CD4-positive, alpha-beta T cell treated with Interleukin-4 for 4 hours (primary cell): ENCODE measurements around the gene C1QTNF1.

ENCODE experiments used
- DNase-seq: peaks from one replicate; pipeline ENCODE4 v3.0.0-alpha.2; 2020

C1QTNF1 gene

DNA sequence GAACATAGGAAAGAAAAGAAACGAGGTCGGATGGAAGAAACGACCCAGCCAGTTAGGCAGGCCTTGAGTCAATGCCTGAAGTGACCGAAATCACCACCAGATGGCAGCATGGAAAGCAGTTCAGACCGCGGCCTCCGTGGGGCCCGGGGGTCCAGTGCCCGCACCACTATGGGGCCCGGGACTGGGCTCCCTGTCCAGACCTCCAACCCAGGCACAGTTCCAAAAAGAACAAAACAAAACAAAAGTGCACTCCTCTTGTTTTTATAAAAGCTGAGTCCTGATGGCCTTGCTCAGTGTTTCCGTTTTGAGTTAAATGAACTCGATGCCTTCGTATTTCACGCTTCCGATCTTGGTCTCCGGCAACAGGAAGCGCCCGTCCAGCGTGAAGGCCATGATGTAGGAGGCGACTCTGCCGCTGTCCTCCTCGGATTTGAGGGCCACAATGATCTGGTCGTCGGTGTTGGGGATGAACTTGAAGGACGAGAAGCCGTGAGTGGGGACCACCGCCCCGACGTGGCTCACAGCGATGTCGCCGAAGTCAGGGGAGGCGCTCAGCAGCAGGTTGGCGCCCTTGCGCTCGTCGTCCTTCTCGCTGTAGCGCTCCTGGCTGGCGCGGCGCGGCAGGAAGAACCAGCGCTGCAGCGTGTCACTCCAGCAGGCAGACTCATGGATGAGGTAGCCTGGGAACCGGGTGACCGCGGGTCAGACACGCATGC lies 30.6 kb upstream of the C1QTNF1 start:
- peak; percentile 27 for DNase-seq

DNA sequence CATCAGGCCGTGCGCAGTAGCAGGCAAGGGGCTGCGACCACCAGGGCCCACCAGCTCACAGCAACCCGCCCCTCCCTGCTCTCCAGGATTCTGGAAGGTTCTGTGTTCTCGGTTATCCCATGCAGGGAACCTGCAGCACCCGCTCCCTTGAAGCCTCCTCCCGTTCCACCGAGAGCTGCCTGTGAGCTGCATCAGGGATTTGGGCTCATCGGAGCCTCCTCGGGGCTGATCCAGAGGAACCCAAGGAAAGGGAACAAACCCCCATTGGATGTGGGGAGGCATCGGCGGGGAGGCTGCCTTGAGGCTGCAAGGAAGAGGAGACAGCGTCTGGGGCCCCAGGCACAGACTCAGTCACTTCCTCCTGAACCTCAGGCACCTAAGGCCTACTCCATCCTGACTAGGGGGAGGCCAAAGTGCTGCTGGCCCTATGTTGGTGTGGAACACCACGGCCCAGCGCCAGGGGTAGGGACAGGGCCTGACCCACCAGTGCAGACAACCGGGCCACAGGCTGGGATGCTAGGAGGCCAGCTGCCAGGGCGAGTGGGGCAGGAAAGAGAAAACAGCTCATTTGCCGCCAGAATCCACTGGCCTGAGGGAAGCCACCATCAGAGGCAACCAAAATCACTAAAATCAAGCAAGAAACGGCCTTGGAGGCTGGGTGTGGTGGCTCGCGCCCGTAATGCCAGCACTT lies 29.8 kb upstream of the C1QTNF1 start:
- no peak for DNase-seq

DNA sequence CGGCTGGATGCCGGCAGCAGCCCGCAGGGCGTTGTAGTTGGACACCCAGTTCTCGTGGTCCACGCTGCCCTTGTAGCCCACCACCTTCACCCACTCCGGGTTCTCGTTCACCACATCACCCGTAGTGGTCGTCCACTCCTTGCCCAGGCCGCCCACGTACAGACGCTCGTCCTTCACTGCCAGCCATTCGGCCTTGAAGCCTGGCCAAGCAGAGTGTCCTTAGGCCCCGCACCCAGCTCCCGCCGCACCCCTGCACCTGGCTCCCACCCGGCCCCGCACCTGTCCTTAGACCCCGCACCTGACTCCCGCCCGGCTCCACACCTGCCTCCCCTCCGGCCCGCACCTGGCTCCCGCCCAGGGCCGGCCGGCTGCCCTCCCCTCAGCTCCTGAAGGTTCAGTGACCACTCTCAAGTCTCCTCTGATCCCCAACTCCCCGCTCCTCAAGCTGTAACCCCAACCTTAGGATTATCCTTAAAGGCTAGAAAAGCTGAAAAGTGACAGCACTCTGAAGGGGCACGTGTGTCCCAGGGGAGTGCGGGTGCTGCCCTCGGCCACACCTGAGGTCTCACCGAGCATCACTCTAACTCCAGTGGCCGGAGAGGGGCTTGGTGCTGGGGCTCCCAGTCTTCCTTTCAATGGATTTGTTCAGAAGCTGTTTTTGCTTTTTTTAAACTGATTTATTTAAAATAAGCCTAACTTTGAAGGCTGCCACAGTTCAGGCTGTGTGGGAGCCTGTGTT lies 28.8 kb upstream of the C1QTNF1 start:
- DNase-seq: no peak

DNA sequence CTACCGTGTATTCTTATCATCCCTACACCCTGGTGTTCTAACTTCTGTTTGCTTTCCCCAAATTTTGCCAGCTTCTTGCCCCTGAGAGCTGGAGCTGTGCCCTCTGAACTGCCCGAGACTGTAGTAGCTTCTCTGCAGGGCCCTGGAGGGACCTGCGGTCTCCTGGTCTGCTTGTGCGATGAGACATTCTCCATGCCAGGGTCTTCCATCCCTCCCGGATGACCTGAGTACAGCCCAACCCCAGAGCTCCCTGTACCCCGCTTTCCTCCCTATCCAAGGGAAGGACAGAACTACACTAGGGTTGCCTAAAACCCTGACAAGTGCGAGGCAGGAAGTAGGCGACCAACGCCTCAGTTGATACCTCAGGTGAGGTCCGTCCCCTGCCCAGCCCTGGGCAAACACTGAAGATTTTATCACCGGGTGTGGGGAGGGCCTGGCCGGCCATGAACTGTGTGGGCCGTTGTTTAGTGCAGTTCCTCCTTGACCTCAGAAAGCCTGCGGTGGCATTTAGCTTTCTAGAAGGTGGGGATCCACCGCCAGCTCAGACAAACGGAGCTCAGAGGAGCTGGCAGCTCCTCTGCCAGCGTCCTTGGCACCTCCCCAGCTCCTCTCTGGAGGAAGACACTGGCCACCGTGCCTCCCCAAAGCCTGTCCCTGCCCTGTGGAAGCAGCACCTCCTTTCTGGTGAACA lies 28.1 kb upstream of the C1QTNF1 start:
- no peak for DNase-seq

DNA sequence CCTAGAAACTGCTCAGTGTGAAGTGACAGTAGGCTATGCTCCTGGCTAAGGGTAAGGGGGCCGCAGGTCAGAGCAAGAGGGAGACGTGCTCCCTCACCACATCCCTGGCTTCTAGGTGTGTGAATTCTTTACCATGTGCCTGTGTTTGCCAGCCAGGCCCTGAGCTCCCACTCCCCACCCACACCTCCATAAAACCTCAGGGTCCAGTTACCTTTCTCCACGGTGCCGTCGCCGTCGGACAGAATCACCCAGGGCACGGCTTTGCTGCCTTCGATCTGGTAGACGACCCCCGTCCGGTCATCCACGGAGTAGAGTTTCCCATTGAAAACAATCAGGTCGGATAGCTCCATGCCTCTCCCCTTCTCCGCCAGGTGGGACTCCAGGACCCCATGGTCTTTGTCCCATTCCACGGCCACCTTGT lies 27.2 kb upstream of the C1QTNF1 start:
- no peak for DNase-seq

DNA sequence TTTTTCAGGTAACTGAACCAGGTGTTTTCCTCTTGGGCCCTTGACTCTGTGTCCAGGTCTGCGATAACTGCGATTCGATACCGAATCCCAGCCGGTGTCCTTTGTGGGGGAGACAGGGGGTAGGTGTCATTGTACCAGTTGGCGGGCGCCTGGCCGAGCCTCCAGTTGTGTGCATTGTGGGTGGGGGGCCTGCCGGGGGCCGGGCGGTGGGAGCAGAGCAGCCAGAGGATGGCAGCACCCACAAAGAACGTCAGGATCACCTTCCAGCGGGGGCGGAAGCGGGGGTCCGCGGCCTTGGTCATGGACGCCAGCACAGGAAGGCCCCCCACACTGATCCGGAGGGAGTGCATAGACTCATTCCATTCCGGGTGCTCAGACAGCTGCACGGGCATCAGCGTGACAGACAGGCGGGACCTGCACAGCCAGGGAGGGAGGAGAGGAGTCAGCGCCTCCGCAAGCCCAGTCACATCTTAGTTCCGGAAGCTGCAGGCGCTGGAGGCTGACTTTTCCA lies 26.7 kb upstream of the C1QTNF1 start:
- DNase-seq: no peak

DNA sequence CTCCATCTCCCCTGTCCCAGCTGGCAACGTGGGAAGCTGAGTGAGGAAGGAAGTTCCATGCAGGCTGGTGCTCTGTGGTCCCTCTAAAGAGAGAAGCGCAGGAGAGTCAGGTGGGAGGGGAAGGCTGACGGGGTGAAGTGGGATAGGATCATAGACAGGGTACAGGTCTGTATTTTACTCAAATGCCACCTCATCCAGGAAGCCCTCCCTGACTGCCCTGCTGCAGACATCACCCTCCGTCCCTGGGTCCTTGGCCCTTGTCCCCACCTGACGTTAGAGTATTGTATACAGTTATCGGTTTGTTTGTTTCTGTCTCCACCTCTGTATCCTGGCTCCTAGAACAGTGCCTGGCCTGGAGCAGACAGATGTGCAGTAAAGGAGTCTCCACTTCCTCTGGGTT lies 26.1 kb upstream of the C1QTNF1 start:
- DNase-seq: no peak

DNA sequence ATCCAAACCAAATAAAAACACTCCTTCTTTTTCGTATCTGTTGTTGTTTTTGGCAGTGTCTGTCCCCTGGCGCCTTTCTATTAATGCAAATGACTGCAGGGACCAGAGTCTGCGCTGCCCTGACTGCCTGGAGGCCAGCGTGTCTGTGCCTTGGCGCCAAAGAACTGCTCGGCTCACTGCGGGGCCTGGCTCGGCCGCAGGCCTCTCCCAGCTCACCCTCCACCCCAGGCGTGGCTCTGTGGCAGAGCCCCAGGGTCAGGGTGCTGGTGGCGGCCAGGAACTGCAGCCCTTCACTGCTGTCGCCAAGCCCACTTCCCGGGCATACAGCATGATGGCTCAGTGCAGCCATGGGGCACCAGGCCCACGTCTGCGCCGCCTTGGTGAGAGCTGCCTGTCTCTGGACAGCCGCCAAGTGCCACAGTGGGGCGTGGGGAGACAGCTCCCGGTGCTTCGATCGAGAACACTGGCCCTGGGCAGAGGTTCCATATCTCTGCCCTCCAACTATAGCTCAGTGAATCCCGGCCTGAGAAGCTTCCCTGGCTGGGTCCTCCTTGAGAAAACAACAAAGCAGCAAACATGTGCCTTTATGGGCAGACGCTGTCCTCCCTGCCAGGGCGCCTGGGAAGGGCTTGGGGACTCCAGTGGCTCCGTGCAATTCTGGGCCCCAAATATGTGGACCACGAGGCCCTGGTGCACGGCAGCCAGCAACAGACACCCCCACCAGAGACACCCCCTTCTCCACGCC lies 25.5 kb upstream of the C1QTNF1 start:
- DNase-seq: no peak

DNA sequence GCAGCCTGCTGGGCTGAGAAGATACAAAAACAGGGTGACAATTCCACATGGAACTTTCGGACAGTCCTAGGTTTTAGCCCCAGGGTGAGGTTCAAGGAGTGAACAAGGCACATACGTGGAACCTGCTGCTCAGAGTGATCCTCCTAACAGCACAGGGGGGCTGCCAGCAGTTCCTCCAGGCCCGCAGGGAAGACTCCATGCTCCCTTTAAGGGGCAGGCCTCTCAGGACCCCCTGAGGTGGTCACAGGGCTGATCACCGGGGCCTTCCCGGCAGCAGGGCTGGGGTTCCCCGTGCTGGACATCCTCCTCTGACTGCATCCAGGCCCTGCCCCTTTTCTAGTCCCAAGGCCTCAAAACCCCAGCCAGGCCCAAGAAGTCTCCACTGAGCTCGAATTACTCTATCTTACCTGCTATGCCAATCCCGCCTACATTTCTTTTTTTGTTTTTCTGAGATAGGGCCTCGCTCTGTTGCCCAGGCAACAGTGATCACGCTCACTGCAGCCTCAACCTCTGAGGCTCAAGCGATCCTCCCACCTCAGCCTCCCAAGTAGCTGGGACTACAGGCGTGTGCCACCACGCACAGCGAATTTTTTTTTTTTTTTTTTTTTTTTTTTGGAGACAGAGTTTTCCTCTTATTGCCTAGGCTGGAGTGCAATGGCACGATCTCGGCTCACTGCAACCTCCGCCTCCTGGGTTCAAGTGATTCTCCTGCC lies 24.8 kb upstream of the C1QTNF1 start:
- DNase-seq: no peak

DNA sequence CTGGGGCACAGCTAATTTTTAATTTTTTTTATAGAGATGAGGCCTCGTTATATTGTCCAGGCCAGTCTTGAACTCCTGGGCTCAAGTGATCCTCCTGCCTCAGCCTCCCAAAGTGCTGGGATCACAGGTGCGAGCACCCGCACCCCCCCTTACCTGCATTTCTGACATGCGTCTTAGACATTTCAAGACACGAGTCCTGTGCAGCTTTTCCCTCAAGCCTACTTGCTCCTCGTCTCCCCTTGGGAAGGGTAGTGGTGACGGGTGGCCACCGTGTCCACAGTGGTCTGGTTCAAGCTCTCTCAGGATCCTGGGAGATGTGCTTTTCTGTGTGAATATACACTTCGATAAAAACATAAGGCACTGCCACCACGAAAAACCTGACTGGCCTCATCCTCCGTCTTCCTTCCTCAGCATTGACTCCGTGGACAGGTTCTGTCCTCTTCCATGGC lies 24.0 kb upstream of the C1QTNF1 start:
- DNase-seq: no peak

DNA sequence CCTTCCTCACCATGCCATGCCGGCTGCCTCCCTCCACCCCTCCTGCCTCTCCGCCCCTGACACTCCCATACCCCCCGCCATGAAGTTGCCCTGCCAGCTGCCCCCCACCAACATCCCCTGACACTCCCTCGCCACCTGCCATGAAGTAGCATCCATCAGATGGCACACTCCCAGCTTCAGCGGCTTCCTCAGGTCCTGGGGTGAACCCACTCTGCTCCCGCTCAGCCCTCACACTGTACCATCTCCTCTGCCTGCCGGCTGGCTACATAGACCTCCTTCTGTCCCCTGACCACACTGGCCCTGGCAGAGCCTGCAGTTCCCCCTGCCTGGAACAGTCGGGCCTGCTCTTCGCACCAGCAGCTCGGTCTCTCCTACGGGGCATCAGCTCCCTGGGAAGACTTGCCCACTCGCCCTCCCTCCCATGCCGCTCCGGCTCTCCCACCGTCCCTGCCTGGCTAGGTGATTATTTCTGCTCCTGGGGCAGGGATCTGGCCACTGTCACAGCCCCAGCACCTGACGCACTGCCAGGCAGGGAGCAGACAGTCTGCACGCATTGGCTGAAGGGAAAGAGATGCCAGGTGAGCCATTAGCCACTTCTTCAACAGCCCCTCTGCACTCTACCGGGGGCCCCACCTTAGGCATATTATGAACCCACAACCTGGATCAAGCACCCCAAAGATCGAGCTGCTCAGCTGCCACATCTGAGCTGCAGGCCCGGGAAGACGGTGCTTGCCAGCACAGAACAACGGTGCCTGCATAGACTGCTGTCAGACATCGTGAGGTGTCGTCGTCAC lies 23.4 kb upstream of the C1QTNF1 start:
- no peak for DNase-seq

DNA sequence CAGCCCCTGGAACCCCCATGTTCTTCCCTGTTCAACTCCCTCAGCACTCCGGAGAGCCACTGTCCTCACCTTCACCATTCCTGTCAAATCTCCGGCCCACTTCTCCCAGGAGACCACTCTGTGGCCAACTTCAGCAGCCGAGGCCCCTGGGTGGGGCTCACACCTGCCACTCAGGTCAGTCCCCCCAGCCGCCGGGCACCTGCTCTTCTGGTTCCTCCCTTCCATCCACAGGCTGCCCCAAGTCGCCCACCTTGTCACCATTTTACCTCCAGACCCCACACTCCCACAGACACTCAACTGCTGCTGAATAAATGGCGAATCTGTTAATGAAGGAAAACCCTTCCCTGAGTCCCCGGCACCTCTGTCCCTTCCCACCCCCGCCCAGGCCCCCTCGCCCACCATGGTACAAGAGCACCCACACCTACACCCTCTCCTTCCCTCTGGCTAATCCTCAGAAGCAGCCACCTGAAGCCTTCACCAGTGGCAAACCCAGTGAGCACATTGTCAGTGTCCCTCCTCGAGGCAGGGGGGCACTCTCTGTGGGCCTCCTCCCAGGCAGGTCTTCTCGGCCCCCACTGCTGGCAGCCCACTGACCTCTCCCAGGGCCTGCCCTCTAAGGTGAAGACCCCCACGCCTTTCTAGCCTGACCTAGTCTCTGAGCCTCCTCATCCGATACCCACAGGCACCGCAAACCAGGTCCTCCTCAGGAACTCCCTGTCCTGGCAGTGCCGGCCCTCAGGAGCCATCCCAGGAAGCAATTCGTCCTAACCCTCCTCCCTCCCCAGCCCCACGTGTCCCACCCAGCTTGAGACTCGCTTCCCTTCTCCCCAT lies 22.6 kb upstream of the C1QTNF1 start:
- DNase-seq: no peak

DNA sequence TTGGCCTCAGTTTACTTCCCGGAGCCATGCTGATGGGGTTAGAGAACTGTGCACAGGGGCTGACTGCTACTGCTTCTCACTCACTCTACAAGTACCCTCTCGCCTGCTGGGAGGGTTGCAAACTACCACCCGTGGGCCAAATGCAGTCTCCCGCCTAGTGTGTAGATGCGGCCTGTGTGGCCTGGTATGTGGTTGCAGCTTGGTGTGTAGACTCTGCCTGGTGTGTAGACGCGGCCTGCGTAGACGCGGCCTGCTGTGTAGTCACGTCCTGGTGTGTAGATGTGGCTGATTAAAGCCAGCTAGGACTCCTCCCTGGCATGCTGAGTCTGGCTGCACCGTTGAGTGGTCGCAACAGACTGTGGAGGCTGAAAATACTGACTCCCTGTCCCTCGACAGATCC lies 21.7 kb upstream of the C1QTNF1 start:
- DNase-seq: no peak

DNA sequence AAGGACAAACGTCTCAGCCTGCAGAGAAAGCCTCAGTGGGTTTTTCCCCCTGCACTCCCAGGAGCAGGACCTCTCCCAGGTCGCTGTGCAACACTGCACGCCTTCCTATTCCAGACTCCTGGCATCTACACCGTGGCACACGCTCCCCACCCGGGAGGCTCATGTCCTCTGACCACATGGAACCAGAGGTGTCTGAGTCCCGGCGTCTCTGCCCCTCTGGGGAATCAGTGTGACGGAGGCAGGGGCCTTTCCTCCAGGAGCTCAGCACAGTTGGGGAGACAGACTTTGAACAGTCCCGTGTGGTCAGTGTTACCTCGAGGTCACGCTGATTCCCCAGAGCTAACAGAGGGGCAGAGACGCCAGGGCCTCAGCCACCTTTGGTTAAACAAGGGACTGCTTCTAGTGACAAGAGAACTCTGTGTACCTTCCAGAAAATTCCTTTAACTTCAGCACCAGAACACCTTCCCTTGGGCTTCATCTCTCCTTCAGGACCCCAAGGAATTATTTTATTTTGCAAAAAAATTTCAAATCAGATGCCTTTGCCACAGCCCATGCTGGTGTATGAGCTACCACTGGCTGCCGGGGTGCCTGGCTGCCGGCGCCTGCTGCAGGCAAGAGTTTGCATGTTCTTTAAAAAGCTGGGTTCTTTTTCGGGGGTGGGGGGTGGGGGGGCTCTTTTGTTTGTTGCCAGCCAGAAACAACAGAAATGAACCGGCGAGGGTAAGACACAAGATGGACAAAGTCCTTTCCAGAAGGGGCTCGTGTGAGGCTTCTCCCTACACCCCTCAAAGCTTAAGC lies 21.0 kb upstream of the C1QTNF1 start:
- DNase-seq: no peak

DNA sequence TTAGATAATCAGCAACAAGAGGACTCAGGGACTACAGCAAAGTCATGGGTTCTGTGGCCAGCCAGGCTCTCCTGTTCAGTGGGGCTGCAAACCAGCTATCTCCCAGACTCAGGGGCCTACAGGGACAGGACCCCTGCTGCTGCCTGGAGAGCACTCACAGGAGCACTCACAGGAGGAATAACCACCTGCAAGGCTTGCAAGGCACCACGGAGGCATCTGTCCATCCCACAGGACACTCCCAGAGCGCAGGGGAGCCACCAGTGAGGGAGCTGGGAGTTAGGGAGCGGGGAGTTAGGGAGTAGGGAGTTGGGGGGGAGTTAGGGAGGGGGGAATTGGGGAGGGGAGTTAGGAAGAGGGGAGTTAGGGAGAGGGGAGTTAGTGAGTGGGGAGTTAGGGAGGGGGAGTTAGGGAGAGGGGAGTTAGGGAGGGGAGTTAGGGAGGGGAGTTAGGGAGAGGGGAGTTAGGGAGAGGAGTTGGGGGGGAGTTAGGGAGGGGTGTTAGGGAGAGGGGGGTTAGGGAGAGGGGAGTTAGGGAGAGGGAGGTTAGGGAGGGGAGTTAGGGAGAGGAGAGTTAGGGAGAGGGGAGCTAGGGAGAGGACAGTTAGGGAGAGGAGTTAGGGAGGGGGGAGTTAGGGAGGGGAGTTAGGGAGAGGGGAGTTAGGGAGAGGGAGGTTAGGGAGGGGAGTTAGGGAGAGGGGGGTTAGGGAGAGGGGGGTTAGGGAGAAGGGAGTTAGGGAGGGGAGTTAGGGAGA lies 20.1 kb upstream of the C1QTNF1 start:
- DNase-seq: no peak

DNA sequence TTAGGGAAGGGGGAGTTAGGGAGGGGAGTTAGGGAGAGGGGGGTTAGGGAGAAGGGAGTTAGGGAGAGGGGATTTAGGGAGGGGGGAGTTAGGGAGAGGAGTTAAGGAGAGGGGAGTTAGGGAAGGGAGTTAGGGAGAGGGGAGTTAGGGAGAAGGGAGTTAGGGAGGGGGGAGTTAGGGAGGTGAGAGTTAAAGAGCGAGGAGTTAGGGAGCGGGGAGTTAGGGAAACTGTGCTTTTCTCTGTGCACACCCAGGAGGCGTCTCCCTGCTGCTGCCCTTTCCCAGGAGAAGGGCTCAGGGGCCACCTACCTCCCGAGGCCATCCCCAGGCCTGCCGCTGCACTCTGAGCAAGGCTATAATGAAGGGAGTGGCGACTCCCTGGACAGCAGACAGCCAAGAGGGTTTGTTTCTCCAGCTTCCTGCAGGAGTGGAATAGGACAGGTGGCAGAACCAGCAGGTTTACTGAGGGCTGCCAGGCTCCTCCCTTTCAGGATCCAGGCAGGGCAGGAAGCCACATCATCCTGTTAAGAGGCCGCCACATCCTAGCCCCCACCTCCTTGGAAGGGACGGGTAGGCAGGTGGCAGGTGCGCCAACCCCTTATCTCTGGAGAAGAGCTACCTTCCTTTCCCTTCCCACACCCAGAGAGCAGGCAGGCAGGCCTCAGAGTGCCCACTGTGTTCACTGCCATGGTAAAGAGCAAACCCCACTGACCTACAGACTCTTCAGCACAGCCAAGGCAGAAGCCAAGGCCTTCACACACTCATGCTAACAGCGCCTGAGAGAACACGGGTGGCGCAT lies 18.7 kb upstream of the C1QTNF1 start:
- DNase-seq: no peak

DNA sequence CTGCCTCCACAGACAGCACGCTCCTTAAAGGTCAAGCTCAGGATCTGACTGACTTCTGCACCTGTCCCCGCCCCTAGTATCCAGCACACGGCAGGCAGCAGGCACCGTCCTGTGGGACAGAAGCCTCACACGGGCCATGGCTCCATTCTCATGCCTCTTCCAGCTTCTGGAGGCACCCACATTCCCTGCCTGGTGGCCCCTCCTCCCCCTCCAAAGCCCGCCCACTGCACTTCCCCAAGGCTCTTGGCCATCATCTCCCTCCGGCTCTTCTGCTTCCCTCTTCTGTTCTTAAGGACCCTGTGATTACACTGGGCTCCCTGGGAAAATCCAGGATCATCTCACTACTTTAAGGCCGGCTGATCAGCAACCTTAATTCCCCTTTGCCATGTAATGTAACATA lies 17.9 kb upstream of the C1QTNF1 start:
- DNase-seq: no peak
